ENCODE results near the gene TNRC6B.

GRCh38 chr22:40211476-40212054 is 33.8 kb downstream of the TNRC6B start:
- no peak for TF ChIP-seq CTCF (conservative IDR thresholded peaks at IDR 0.05)
- TF ChIP-seq EZH2 (IDR thresholded peaks at IDR 0.05; ENCODE audit: low read depth): no peak

Data from PC-9 (cell line).